Breast epithelium (tissue), 4 donors: ENCODE data around the gene KCTD4. TPM values are rescaled to one million over a fixed set of nuclear protein-coding genes. Genes with fewer than 3 reads are reported as not detected.

ENCODE experiments used
- DNase-seq, 2 donors: peaks; one replicate each; pipeline ENCODE4 v3.0.0-alpha.2; 2019; ENCODE audit warnings: low spot score in 2 of 2
- H3K27ac ChIP-seq, 2 donors: fragments of 200-600 bp; sonication (generic) in 1 of 2; one replicate each; pipeline ENCODE4 v1.5.1; 2016 to 2019; ENCODE audit warnings: mild to moderate bottlenecking in 1 of 2
- H3K27me3 ChIP-seq, 2 donors: fragments of 200-600 bp; sonication (generic) in 1 of 2; one replicate each; pipeline versions ENCODE4 v1.5.1 to v1.6.0; 2017 to 2019; ENCODE audit warnings: control low read depth in 1 of 2, mild to moderate bottlenecking in 1 of 2
- H3K36me3 ChIP-seq: fragments of 200-600 bp; one replicate; pipeline ENCODE4 v1.5.1; 2019
- H3K4me1 ChIP-seq, 2 donors: fragments of 200-600 bp; sonication (generic); one replicate each; pipeline ENCODE4 v1.5.1; 2016 to 2019; ENCODE audit warnings: control low read depth in 1 of 2
- H3K4me3 ChIP-seq, 3 donors: fragments of 200-600 bp; sonication (generic); 1 replicate in 2 of 3; 2 replicates in 1 of 3; pipeline ENCODE4 v1.5.1; 2016 to 2019; ENCODE audit warnings: mild to moderate bottlenecking in 3 of 3, moderate library complexity in 2 of 3
- H3K9me3 ChIP-seq, 2 donors: fragments of 200-600 bp; sonication (generic) in 1 of 2; one replicate each; pipeline ENCODE4 v1.5.1; 2016 to 2019; ENCODE audit warnings: control low read depth in 1 of 2
- CTCF ChIP-seq, 3 donors: fragments of 450-650 bp; IDR thresholded peaks; one replicate each; pipeline ENCODE4 v1.5.1; 2016 to 2017; ENCODE audit warnings: antibody characterized with exemption in 3 of 3, mild to moderate bottlenecking in 3 of 3, moderate library complexity in 3 of 3
- POLR2A ChIP-seq: fragments of 450-650 bp; IDR thresholded peaks from one replicate; pipeline ENCODE4 v1.6.1; 2016; ENCODE audit warnings: antibody characterized with exemption, mild to moderate bottlenecking, moderate library complexity
- POLR2AphosphoS5 ChIP-seq, 3 donors: sonication (generic); formaldehyde crosslinking; IDR thresholded peaks; one replicate each; pipeline ENCODE4 v1.6.1; 2017; ENCODE audit warnings: antibody characterized with exemption in 3 of 3
- intact Hi-C: fragments of 100-400 bp; cut with DNase I; formaldehyde crosslinking; loops from one replicate; pipeline ENCODE4 v1.15.1; 2023; ENCODE audit warnings: low total_unique reads
- total RNA-seq, 3 donors: library from RNA; depleted of rRNA; stranded (reverse); fragments of >200 nt; gene quantifications; one replicate each; pipeline ENCODE4 v1.1.0, GENCODE V29; 2016

The KCTD4 gene
- total RNA-seq, 3 donors from 2014 or later: 0.33 TPM; not detected in 2

GRCh38 chr13:45240143-45240542 lies 39.3 kb upstream of the KCTD4 start:
- Histone ChIP-seq H3K36me3 (no peaks in the 10 kb centered on the region), H3K4me1 (no peaks in the 10 kb centered on the region), H3K4me3 (no peak overlapping the region), H3K27me3 (no peaks in the 10 kb centered on the region), H3K27ac (no peak overlapping the region), H3K9me3 (no peaks in the 10 kb centered on the region)
- intact Hi-C loops: no loop called here
- no peak for TF ChIP-seq POLR2A
- no peak for TF ChIP-seq POLR2AphosphoS5 (IDR thresholded peaks at IDR 0.05)
- TF ChIP-seq CTCF (IDR thresholded peaks at IDR 0.05): no peak
- DNase-seq: no peak

- intact Hi-C loops: no loop called here
- no peaks in the 10 kb centered on the region for H3K27me3 ChIP-seq
- H3K4me1 ChIP-seq: no peaks in the 10 kb centered on the region
- no peaks in the 10 kb centered on the region for H3K9me3 ChIP-seq
- no peak overlapping the region for H3K27ac ChIP-seq
- H3K36me3 ChIP-seq: no peaks in the 10 kb centered on the region
- no peak overlapping the region for H3K4me3 ChIP-seq
- DNase-seq: no peak
- no peak for TF ChIP-seq CTCF (IDR thresholded peaks at IDR 0.05)
- no peak for TF ChIP-seq POLR2AphosphoS5 (IDR thresholded peaks at IDR 0.05)
- TF ChIP-seq POLR2A: no peak
Observed at GRCh38 chr13:45238945-45239795, 38.3 kb upstream of the KCTD4 start.

GRCh38 chr13:45232591-45232990 lies 31.7 kb upstream of the KCTD4 start:
- Histone ChIP-seq H3K9me3 (no peaks in the 10 kb centered on the region), H3K27me3 (no peaks in the 10 kb centered on the region), H3K36me3 (no peaks in the 10 kb centered on the region), H3K27ac (no peak overlapping the region), H3K4me1 (no peaks in the 10 kb centered on the region), H3K4me3 (no peak overlapping the region)
- intact Hi-C loops: no loop called here
- TF ChIP-seq CTCF (IDR thresholded peaks at IDR 0.05) (no peak), POLR2AphosphoS5 (IDR thresholded peaks at IDR 0.05) (no peak)
- no peak for DNase-seq

- Histone ChIP-seq H3K27me3 (no peaks in the 10 kb centered on the region), H3K9me3 (no peaks in the 10 kb centered on the region), H3K36me3 (no peaks in the 10 kb centered on the region), H3K27ac (no peak overlapping the region), H3K4me1 (no peaks in the 10 kb centered on the region), H3K4me3 (no peak overlapping the region)
- no peak for DNase-seq
- intact Hi-C loops: no loop called here
- no peak for TF ChIP-seq CTCF (IDR thresholded peaks at IDR 0.05)
- TF ChIP-seq POLR2A: no peak
- TF ChIP-seq POLR2AphosphoS5 (IDR thresholded peaks at IDR 0.05): no peak
Observed at GRCh38 chr13:45231722-45232121, 30.9 kb upstream of the KCTD4 start.

GRCh38 chr13:45231305-45231704 lies 30.5 kb upstream of the KCTD4 start:
- no peaks in the 10 kb centered on the region for H3K27me3 ChIP-seq
- no peaks in the 10 kb centered on the region for H3K36me3 ChIP-seq
- intact Hi-C loops: no loop called here
- TF ChIP-seq POLR2AphosphoS5 (IDR thresholded peaks at IDR 0.05) (no peak), POLR2A (no peak), CTCF (IDR thresholded peaks at IDR 0.05) (no peak)
- no peak overlapping the region for H3K4me3 ChIP-seq
- no peaks in the 10 kb centered on the region for H3K9me3 ChIP-seq
- no peak for DNase-seq
- no peaks in the 10 kb centered on the region for H3K4me1 ChIP-seq
- H3K27ac ChIP-seq: no peak overlapping the region
